Memory B cell (primary cell): ENCODE measurements around the gene LRWD1.
A peak's percentile ranks its signal among the peaks of the same experiment; 100 is the strongest.
"Not testable (repeated sequence)": the region's sequence is repeated elsewhere in the genome, so short reads cannot be mapped to it uniquely, and the experiment has no call there.

Experiments used
- ATAC-seq: fragments of 150-1000 bp; cut with Tn5 transposase; 2 replicates; pipeline ENCODE4 v1.10.0; 2021; ENCODE audit warnings: low read depth, mild to moderate bottlenecking, moderate library complexity
- DNase-seq, 2 donors: peaks; one replicate each; pipeline ENCODE4 v3.0.0; 2022; ENCODE audit warnings: low spot score in 2 of 2
- H3K27ac Mint-ChIP-seq: one replicate; pipeline ENCODE4 v1.8.0; 2022; ENCODE audit warnings: mild to moderate bottlenecking, moderate library complexity, mixed read lengths
- H3K27me3 Mint-ChIP-seq: one replicate; pipeline ENCODE4 v1.8.0; 2022; ENCODE audit warnings: mixed read lengths
- H3K36me3 Mint-ChIP-seq: one replicate; pipeline ENCODE4 v1.8.0; 2022; ENCODE audit warnings: mild to moderate bottlenecking, mixed read lengths
- H3K4me1 Mint-ChIP-seq: one replicate; pipeline ENCODE4 v1.8.0; 2022; ENCODE audit warnings: mixed read lengths
- H3K4me3 Mint-ChIP-seq: one replicate; pipeline ENCODE4 v1.8.0; 2022; ENCODE audit warnings: mild to moderate bottlenecking, moderate library complexity, mixed read lengths
- H3K9me3 Mint-ChIP-seq: one replicate; pipeline ENCODE4 v1.8.0; 2022; ENCODE audit warnings: mixed read lengths

The LRWD1 gene

GRCh38 chr7:102481962-102482361, 17.2 kb downstream of the LRWD1 start:
- DNase-seq: peak in 1 of 2 donors; percentile 6
- not testable (repeated sequence) for H3K36me3 Mint-ChIP-seq, H3K4me3 Mint-ChIP-seq, H3K9me3 Mint-ChIP-seq, H3K27me3 Mint-ChIP-seq, H3K27ac Mint-ChIP-seq, H3K4me1 Mint-ChIP-seq, ATAC-seq

- H3K27ac Mint-ChIP-seq, H3K27me3 Mint-ChIP-seq, DNase-seq, H3K4me3 Mint-ChIP-seq, H3K9me3 Mint-ChIP-seq, H3K36me3 Mint-ChIP-seq, ATAC-seq, H3K4me1 Mint-ChIP-seq: not testable (repeated sequence)
Measured at GRCh38 chr7:102484317-102484716, 19.5 kb downstream of the LRWD1 start.

GRCh38 chr7:102490529-102491075, 25.8 kb downstream of the LRWD1 start:
- not testable (repeated sequence) for H3K27me3 Mint-ChIP-seq, H3K27ac Mint-ChIP-seq, H3K4me3 Mint-ChIP-seq, H3K9me3 Mint-ChIP-seq, H3K4me1 Mint-ChIP-seq, H3K36me3 Mint-ChIP-seq
- ATAC-seq: peak; percentile 44
- peak; percentile 52 to 60 for DNase-seq

- DNase-seq, H3K36me3 Mint-ChIP-seq, H3K9me3 Mint-ChIP-seq, H3K27ac Mint-ChIP-seq, H3K4me1 Mint-ChIP-seq, H3K4me3 Mint-ChIP-seq, H3K27me3 Mint-ChIP-seq: not testable (repeated sequence)
- ATAC-seq: peak; percentile 50
Measured at GRCh38 chr7:102493220-102493935, 28.6 kb downstream of the LRWD1 start.

- not testable (repeated sequence) for H3K4me1 Mint-ChIP-seq, H3K4me3 Mint-ChIP-seq, H3K9me3 Mint-ChIP-seq, H3K27me3 Mint-ChIP-seq, DNase-seq, H3K36me3 Mint-ChIP-seq, ATAC-seq, H3K27ac Mint-ChIP-seq
Measured at GRCh38 chr7:102494026-102494425, 29.2 kb downstream of the LRWD1 start.

GRCh38 chr7:102494473-102495149, 29.8 kb downstream of the LRWD1 start:
- not testable (repeated sequence) for H3K4me1 Mint-ChIP-seq, H3K27ac Mint-ChIP-seq, H3K4me3 Mint-ChIP-seq, H3K9me3 Mint-ChIP-seq, DNase-seq, H3K27me3 Mint-ChIP-seq, H3K36me3 Mint-ChIP-seq
- peak; percentile 75 for ATAC-seq

GRCh38 chr7:102496861-102497260, 32.1 kb downstream of the LRWD1 start:
- ATAC-seq, H3K9me3 Mint-ChIP-seq, H3K27ac Mint-ChIP-seq, H3K36me3 Mint-ChIP-seq, H3K4me3 Mint-ChIP-seq, DNase-seq, H3K27me3 Mint-ChIP-seq, H3K4me1 Mint-ChIP-seq: not testable (repeated sequence)

GRCh38 chr7:102497308-102497707, 32.5 kb downstream of the LRWD1 start:
- not testable (repeated sequence) for H3K27me3 Mint-ChIP-seq, ATAC-seq, H3K4me1 Mint-ChIP-seq, DNase-seq, H3K9me3 Mint-ChIP-seq, H3K27ac Mint-ChIP-seq, H3K4me3 Mint-ChIP-seq, H3K36me3 Mint-ChIP-seq

- H3K9me3 Mint-ChIP-seq, H3K27me3 Mint-ChIP-seq, H3K27ac Mint-ChIP-seq, H3K4me1 Mint-ChIP-seq, H3K36me3 Mint-ChIP-seq, ATAC-seq, H3K4me3 Mint-ChIP-seq, DNase-seq: not testable (repeated sequence)
Measured at GRCh38 chr7:102498321-102498720, 33.5 kb downstream of the LRWD1 start.

GRCh38 chr7:102503141-102503540, 38.4 kb downstream of the LRWD1 start:
- not testable (repeated sequence) for H3K4me3 Mint-ChIP-seq, H3K36me3 Mint-ChIP-seq, H3K27ac Mint-ChIP-seq, H3K27me3 Mint-ChIP-seq, ATAC-seq, H3K9me3 Mint-ChIP-seq, DNase-seq, H3K4me1 Mint-ChIP-seq

- DNase-seq, H3K4me1 Mint-ChIP-seq, H3K27me3 Mint-ChIP-seq, H3K4me3 Mint-ChIP-seq, H3K27ac Mint-ChIP-seq, ATAC-seq, H3K9me3 Mint-ChIP-seq, H3K36me3 Mint-ChIP-seq: not testable (repeated sequence)
Measured at GRCh38 chr7:102505298-102506185, 40.8 kb downstream of the LRWD1 start.

GRCh38 chr7:102507410-102508088, 42.8 kb downstream of the LRWD1 start:
- DNase-seq, H3K9me3 Mint-ChIP-seq, H3K4me3 Mint-ChIP-seq, H3K27ac Mint-ChIP-seq, H3K4me1 Mint-ChIP-seq, ATAC-seq, H3K36me3 Mint-ChIP-seq, H3K27me3 Mint-ChIP-seq: not testable (repeated sequence)

- not testable (repeated sequence) for H3K27ac Mint-ChIP-seq, H3K4me3 Mint-ChIP-seq, H3K9me3 Mint-ChIP-seq, H3K36me3 Mint-ChIP-seq, DNase-seq, ATAC-seq, H3K27me3 Mint-ChIP-seq, H3K4me1 Mint-ChIP-seq
Measured at GRCh38 chr7:102510575-102510974, 45.8 kb downstream of the LRWD1 start.
